Neural progenitor cell (in vitro differentiated cells): ENCODE data around the gene CAST.

ENCODE experiments used
- EZH2 ChIP-seq: fragments of 200-600 bp; sonication (generic); IDR thresholded peaks from 2 replicates; pipeline ENCODE4 v1.6.1; 2017; ENCODE audit warnings: antibody characterized with exemption, mild to moderate bottlenecking, moderate library complexity
- EZH2phosphoT487 ChIP-seq: fragments of 200-600 bp; sonication (generic); IDR thresholded peaks from 2 replicates; pipeline ENCODE4 v1.6.1; 2017; ENCODE audit warnings: antibody characterized with exemption
- TF ChIP-seq, protein P1 (sequence below): fragments of 200-600 bp; sonication (generic); IDR thresholded peaks from 2 replicates; pipeline ENCODE4 v1.5.1; 2017; ENCODE audit warnings: antibody characterized with exemption, mild to moderate bottlenecking

DNA sequence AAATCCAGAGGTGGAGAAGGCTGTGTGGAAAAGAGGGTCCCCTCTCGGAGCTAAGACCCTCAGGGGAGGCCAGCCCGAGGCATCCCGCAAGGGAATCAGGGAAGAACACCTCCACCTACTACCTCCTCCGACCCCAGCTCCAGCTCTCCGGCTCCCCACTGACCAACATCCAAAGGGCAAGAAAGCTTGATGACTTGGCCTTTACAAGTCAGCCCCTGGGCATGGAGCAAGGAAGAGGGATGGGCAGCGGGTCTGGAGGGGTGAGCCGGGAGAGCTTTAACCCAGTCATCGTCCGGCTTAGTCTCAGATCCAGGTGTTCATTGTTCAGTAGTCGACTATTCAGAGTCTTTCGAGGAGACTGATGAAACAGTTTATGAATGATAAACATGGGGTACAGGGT is 113.5 kb downstream of the CAST start:
- TF ChIP-seq, protein P1, sequence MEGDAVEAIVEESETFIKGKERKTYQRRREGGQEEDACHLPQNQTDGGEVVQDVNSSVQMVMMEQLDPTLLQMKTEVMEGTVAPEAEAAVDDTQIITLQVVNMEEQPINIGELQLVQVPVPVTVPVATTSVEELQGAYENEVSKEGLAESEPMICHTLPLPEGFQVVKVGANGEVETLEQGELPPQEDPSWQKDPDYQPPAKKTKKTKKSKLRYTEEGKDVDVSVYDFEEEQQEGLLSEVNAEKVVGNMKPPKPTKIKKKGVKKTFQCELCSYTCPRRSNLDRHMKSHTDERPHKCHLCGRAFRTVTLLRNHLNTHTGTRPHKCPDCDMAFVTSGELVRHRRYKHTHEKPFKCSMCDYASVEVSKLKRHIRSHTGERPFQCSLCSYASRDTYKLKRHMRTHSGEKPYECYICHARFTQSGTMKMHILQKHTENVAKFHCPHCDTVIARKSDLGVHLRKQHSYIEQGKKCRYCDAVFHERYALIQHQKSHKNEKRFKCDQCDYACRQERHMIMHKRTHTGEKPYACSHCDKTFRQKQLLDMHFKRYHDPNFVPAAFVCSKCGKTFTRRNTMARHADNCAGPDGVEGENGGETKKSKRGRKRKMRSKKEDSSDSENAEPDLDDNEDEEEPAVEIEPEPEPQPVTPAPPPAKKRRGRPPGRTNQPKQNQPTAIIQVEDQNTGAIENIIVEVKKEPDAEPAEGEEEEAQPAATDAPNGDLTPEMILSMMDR = no peak
- TF ChIP-seq EZH2phosphoT487 = no peak
- TF ChIP-seq EZH2 = no peak
